H1 (cell line): ENCODE results near the gene C11orf54. TPM values are rescaled to one million over a fixed set of nuclear protein-coding genes. Genes with fewer than 3 reads are reported as not detected.

Experiments
- SRF ChIP-seq: IDR thresholded peaks from 2 replicates; pipeline ENCODE4 v1.6.1; 2011; ENCODE audit warnings: mild to moderate bottlenecking, low read depth, low read length, moderate library complexity
- TBP ChIP-seq: IDR thresholded peaks from 2 replicates; pipeline ENCODE4 v1.6.1; 2011; ENCODE audit warnings: low read depth, low read length, improper control_type of control experiment
- polyA plus RNA-seq, 7 experiments: library from polyadenylated mRNA; depleted of rRNA in 3 of 7; stranded (reverse) in 5 of 7; unstranded in 2 of 7; fragments of >200 nt in 5 of 7; fragments of 200-250 nt in 2 of 7; gene quantifications; 1 replicate in 5 of 7; 2 replicates in 1 of 7; 4 replicates in 1 of 7; pipeline versions ENCODE4 v1.2.1 to v1.2.3, GENCODE V29; 2011 to 2013; ENCODE audit warnings: missing spikeins in 2 of 7, mixed read lengths in 2 of 7
- total RNA-seq: library from RNA; stranded (reverse); fragmentation: NEBNext Ultra II Directional; extraction: Animal tissue kit (Norgen Biotek cat#: 25700); gene quantifications from 2 replicates; pipeline ENCODE4 v1.2.1, GENCODE V29; 2021
- TF ChIP-seq, protein P1 (sequence below): fragments of 300-600 bp; sonication (generic); IDR thresholded peaks from 2 replicates; pipeline ENCODE4 v1.7.1; 2012; ENCODE audit warnings: low read length, moderate library complexity, mild to moderate bottlenecking, inconsistent platforms; ENCODE audit not compliant: insufficient replicate concordance

The C11orf54 gene
- total and polyA plus RNA-seq, 2 of the 8 experiments (the other 6 are each of a cell fraction or from before 2014, with no cell fraction given), result 14.7 to 24.5 TPM

GRCh38 chr11:93734427-93735222, 6.8 kb upstream of the C11orf54 start (continued):
- TF ChIP-seq, protein P1, sequence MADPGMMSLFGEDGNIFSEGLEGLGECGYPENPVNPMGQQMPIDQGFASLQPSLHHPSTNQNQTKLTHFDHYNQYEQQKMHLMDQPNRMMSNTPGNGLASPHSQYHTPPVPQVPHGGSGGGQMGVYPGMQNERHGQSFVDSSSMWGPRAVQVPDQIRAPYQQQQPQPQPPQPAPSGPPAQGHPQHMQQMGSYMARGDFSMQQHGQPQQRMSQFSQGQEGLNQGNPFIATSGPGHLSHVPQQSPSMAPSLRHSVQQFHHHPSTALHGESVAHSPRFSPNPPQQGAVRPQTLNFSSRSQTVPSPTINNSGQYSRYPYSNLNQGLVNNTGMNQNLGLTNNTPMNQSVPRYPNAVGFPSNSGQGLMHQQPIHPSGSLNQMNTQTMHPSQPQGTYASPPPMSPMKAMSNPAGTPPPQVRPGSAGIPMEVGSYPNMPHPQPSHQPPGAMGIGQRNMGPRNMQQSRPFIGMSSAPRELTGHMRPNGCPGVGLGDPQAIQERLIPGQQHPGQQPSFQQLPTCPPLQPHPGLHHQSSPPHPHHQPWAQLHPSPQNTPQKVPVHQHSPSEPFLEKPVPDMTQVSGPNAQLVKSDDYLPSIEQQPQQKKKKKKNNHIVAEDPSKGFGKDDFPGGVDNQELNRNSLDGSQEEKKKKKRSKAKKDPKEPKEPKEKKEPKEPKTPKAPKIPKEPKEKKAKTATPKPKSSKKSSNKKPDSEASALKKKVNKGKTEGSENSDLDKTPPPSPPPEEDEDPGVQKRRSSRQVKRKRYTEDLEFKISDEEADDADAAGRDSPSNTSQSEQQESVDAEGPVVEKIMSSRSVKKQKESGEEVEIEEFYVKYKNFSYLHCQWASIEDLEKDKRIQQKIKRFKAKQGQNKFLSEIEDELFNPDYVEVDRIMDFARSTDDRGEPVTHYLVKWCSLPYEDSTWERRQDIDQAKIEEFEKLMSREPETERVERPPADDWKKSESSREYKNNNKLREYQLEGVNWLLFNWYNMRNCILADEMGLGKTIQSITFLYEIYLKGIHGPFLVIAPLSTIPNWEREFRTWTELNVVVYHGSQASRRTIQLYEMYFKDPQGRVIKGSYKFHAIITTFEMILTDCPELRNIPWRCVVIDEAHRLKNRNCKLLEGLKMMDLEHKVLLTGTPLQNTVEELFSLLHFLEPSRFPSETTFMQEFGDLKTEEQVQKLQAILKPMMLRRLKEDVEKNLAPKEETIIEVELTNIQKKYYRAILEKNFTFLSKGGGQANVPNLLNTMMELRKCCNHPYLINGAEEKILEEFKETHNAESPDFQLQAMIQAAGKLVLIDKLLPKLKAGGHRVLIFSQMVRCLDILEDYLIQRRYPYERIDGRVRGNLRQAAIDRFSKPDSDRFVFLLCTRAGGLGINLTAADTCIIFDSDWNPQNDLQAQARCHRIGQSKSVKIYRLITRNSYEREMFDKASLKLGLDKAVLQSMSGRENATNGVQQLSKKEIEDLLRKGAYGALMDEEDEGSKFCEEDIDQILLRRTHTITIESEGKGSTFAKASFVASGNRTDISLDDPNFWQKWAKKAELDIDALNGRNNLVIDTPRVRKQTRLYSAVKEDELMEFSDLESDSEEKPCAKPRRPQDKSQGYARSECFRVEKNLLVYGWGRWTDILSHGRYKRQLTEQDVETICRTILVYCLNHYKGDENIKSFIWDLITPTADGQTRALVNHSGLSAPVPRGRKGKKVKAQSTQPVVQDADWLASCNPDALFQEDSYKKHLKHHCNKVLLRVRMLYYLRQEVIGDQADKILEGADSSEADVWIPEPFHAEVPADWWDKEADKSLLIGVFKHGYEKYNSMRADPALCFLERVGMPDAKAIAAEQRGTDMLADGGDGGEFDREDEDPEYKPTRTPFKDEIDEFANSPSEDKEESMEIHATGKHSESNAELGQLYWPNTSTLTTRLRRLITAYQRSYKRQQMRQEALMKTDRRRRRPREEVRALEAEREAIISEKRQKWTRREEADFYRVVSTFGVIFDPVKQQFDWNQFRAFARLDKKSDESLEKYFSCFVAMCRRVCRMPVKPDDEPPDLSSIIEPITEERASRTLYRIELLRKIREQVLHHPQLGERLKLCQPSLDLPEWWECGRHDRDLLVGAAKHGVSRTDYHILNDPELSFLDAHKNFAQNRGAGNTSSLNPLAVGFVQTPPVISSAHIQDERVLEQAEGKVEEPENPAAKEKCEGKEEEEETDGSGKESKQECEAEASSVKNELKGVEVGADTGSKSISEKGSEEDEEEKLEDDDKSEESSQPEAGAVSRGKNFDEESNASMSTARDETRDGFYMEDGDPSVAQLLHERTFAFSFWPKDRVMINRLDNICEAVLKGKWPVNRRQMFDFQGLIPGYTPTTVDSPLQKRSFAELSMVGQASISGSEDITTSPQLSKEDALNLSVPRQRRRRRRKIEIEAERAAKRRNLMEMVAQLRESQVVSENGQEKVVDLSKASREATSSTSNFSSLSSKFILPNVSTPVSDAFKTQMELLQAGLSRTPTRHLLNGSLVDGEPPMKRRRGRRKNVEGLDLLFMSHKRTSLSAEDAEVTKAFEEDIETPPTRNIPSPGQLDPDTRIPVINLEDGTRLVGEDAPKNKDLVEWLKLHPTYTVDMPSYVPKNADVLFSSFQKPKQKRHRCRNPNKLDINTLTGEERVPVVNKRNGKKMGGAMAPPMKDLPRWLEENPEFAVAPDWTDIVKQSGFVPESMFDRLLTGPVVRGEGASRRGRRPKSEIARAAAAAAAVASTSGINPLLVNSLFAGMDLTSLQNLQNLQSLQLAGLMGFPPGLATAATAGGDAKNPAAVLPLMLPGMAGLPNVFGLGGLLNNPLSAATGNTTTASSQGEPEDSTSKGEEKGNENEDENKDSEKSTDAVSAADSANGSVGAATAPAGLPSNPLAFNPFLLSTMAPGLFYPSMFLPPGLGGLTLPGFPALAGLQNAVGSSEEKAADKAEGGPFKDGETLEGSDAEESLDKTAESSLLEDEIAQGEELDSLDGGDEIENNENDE, result peak; percentile 16
- TF ChIP-seq SRF (no peak), TBP (no peak)
